SJCRH30 (cell line): ENCODE data around the gene PRPF40A. TPM values are rescaled to one million over a fixed set of nuclear protein-coding genes. Genes with fewer than 3 reads are reported as not detected.

Source experiments
- DNase-seq, 2 experiments: peaks; one replicate each; pipeline ENCODE4 v3.0.0-alpha.2; 2015 to 2020
- H3K27ac ChIP-seq: fragments of 250-450 bp; sonication (Bioruptor Pico); 2 replicates; pipeline ENCODE4 v1.5.1; 2020; ENCODE audit warnings: mild to moderate bottlenecking, moderate library complexity
- H3K27me3 ChIP-seq: fragments of 250-450 bp; sonication (Bioruptor Pico); 2 replicates; pipeline ENCODE4 v1.5.1; 2020; ENCODE audit warnings: mild to moderate bottlenecking, moderate library complexity
- H3K36me3 ChIP-seq: fragments of 250-450 bp; sonication (Bioruptor Pico); 2 replicates; pipeline ENCODE4 v1.5.1; 2020; ENCODE audit warnings: mild to moderate bottlenecking, moderate library complexity
- H3K4me1 ChIP-seq: fragments of 250-450 bp; sonication (Bioruptor Pico); 2 replicates; pipeline ENCODE4 v1.5.1; 2020; ENCODE audit warnings: mild to moderate bottlenecking, moderate library complexity
- H3K4me3 ChIP-seq: fragments of 250-450 bp; sonication (Bioruptor Pico); 2 replicates; pipeline ENCODE4 v1.5.1; 2020; ENCODE audit warnings: mild to moderate bottlenecking, moderate library complexity
- H3K9me3 ChIP-seq: fragments of 250-450 bp; sonication (Bioruptor Pico); replicated peaks from 2 replicates; pipeline ENCODE4 v1.5.1; 2020; ENCODE audit warnings: mild to moderate bottlenecking, moderate library complexity
- total RNA-seq: library from RNA; depleted of rRNA; stranded (reverse); fragments of >200 nt; shearing (Covaris generic); gene quantifications from 2 replicates; pipeline ENCODE4 v1.2.3, GENCODE V29; 2014

The PRPF40A gene
- total RNA-seq, 1 experiment from 2014 or later, result 174 TPM

GRCh38 chr2:152626911-152627339, 90.3 kb downstream of the PRPF40A start:
- H3K9me3 ChIP-seq, result no peaks in the 10 kb centered on the region
- H3K4me1 ChIP-seq, result no peaks in the 10 kb centered on the region
- 0 out of 2 replicates have a peak, but pooled peaks cover 2% of the 10 kb centered on the region for H3K36me3 ChIP-seq
- no peaks in the 10 kb centered on the region for H3K27me3 ChIP-seq
- H3K27ac ChIP-seq, result no peak overlapping the region
- DNase-seq, result no peak
- no peak overlapping the region for H3K4me3 ChIP-seq

- H3K27ac ChIP-seq, result no peak overlapping the region
- no peaks in the 10 kb centered on the region for H3K9me3 ChIP-seq
- no peaks in the 10 kb centered on the region for H3K27me3 ChIP-seq
- H3K4me1 ChIP-seq, result no peaks in the 10 kb centered on the region
- H3K36me3 ChIP-seq, result 0 out of 2 replicates have a peak, but pooled peaks cover 2% of the 10 kb centered on the region
- DNase-seq, result no peak
- no peak overlapping the region for H3K4me3 ChIP-seq
Observed at GRCh38 chr2:152624805-152625204, 92.5 kb downstream of the PRPF40A start.

GRCh38 chr2:152623775-152624174, 93.5 kb downstream of the PRPF40A start:
- Histone ChIP-seq H3K4me1 (no peaks in the 10 kb centered on the region), H3K9me3 (no peaks in the 10 kb centered on the region), H3K27me3 (no peaks in the 10 kb centered on the region), H3K27ac (no peak overlapping the region), H3K4me3 (no peak overlapping the region), H3K36me3 (0 out of 2 replicates have a peak, but pooled peaks cover 2% of the 10 kb centered on the region)
- no peak for DNase-seq

- no peaks in the 10 kb centered on the region for H3K9me3 ChIP-seq
Observed at GRCh38 chr2:152623076-152623740, 94.1 kb downstream of the PRPF40A start.

GRCh38 chr2:152622219-152622618, 95.0 kb downstream of the PRPF40A start:
- no peaks in the 10 kb centered on the region for H3K4me1 ChIP-seq
- no peaks in the 10 kb centered on the region for H3K36me3 ChIP-seq
- no peak overlapping the region for H3K27ac ChIP-seq
- H3K9me3 ChIP-seq, result no peaks in the 10 kb centered on the region
- H3K4me3 ChIP-seq, result no peak overlapping the region
- H3K27me3 ChIP-seq, result no peaks in the 10 kb centered on the region
- no peak for DNase-seq

More at GRCh38 chr2:152623076-152623740, 94.1 kb downstream of the PRPF40A start:
- no peak for DNase-seq
- no peaks in the 10 kb centered on the region for H3K4me1 ChIP-seq
- no peaks in the 10 kb centered on the region for H3K36me3 ChIP-seq
- H3K27me3 ChIP-seq, result no peaks in the 10 kb centered on the region
- H3K27ac ChIP-seq, result no peak overlapping the region
- no peak overlapping the region for H3K4me3 ChIP-seq

GRCh38 chr2:152620985-152621384, 96.3 kb downstream of the PRPF40A start:
- Histone ChIP-seq H3K27me3 (no peaks in the 10 kb centered on the region), H3K9me3 (no peaks in the 10 kb centered on the region), H3K27ac (no peak overlapping the region), H3K4me3 (no peak overlapping the region), H3K36me3 (no peaks in the 10 kb centered on the region), H3K4me1 (no peaks in the 10 kb centered on the region)
- DNase-seq, result no peak

- no peaks in the 10 kb centered on the region for H3K27me3 ChIP-seq
- H3K36me3 ChIP-seq, result no peaks in the 10 kb centered on the region
Observed at GRCh38 chr2:152620208-152620607, 97.1 kb downstream of the PRPF40A start.

GRCh38 chr2:152618193-152618564, 99.1 kb downstream of the PRPF40A start:
- Histone ChIP-seq H3K9me3 (no peaks in the 10 kb centered on the region), H3K4me3 (no peak overlapping the region), H3K4me1 (no peaks in the 10 kb centered on the region), H3K27me3 (no peaks in the 10 kb centered on the region), H3K27ac (no peak overlapping the region), H3K36me3 (no peaks in the 10 kb centered on the region)
- no peak for DNase-seq

More at GRCh38 chr2:152620208-152620607, 97.1 kb downstream of the PRPF40A start:
- no peak for DNase-seq
- H3K4me3 ChIP-seq, result no peak overlapping the region
- no peaks in the 10 kb centered on the region for H3K9me3 ChIP-seq
- H3K27ac ChIP-seq, result no peak overlapping the region
- H3K4me1 ChIP-seq, result no peaks in the 10 kb centered on the region

- no peak overlapping the region for H3K4me3 ChIP-seq
Observed at GRCh38 chr2:152617456-152618192, 99.6 kb downstream of the PRPF40A start.

GRCh38 chr2:152615177-152615576, 102.1 kb downstream of the PRPF40A start:
- no peaks in the 10 kb centered on the region for H3K36me3 ChIP-seq
- H3K4me1 ChIP-seq, result no peaks in the 10 kb centered on the region
- no peaks in the 10 kb centered on the region for H3K27me3 ChIP-seq
- no peak overlapping the region for H3K4me3 ChIP-seq
- no peak overlapping the region for H3K27ac ChIP-seq
- no peaks in the 10 kb centered on the region for H3K9me3 ChIP-seq
- no peak for DNase-seq

More at GRCh38 chr2:152617456-152618192, 99.6 kb downstream of the PRPF40A start:
- DNase-seq, result no peak
- Histone ChIP-seq H3K9me3 (no peaks in the 10 kb centered on the region), H3K4me1 (no peaks in the 10 kb centered on the region), H3K36me3 (no peaks in the 10 kb centered on the region), H3K27me3 (no peaks in the 10 kb centered on the region), H3K27ac (no peak overlapping the region)

- Histone ChIP-seq H3K9me3 (no peaks in the 10 kb centered on the region), H3K36me3 (no peaks in the 10 kb centered on the region), H3K27me3 (no peaks in the 10 kb centered on the region), H3K27ac (no peak overlapping the region), H3K4me1 (no peaks in the 10 kb centered on the region), H3K4me3 (no peak overlapping the region)
- DNase-seq, result no peak
Observed at GRCh38 chr2:152613235-152613634, 104.0 kb downstream of the PRPF40A start.

GRCh38 chr2:152611458-152612231, 105.6 kb downstream of the PRPF40A start:
- Histone ChIP-seq H3K27ac (no peak overlapping the region), H3K4me1 (no peaks in the 10 kb centered on the region), H3K36me3 (no peaks in the 10 kb centered on the region), H3K27me3 (no peaks in the 10 kb centered on the region), H3K9me3 (no peaks in the 10 kb centered on the region), H3K4me3 (no peak overlapping the region)
- DNase-seq, result no peak

- no peak overlapping the region for H3K27ac ChIP-seq
- H3K9me3 ChIP-seq, result no peaks in the 10 kb centered on the region
- H3K36me3 ChIP-seq, result no peaks in the 10 kb centered on the region
- no peak for DNase-seq
- no peaks in the 10 kb centered on the region for H3K27me3 ChIP-seq
- no peaks in the 10 kb centered on the region for H3K4me1 ChIP-seq
- no peak overlapping the region for H3K4me3 ChIP-seq
Observed at GRCh38 chr2:152609699-152610098, 107.6 kb downstream of the PRPF40A start.

- Histone ChIP-seq H3K36me3 (no peaks in the 10 kb centered on the region), H3K4me3 (no peak overlapping the region), H3K4me1 (no peaks in the 10 kb centered on the region), H3K27ac (no peak overlapping the region), H3K9me3 (no peaks in the 10 kb centered on the region), H3K27me3 (no peaks in the 10 kb centered on the region)
- DNase-seq, result no peak
Observed at GRCh38 chr2:152609154-152609553, 108.1 kb downstream of the PRPF40A start.

GRCh38 chr2:152607793-152608300, 109.4 kb downstream of the PRPF40A start:
- Histone ChIP-seq H3K27ac (no peak overlapping the region), H3K36me3 (no peaks in the 10 kb centered on the region), H3K9me3 (no peaks in the 10 kb centered on the region), H3K4me1 (no peaks in the 10 kb centered on the region), H3K27me3 (no peaks in the 10 kb centered on the region), H3K4me3 (no peak overlapping the region)
- no peak for DNase-seq
